T-cell (primary cell): ENCODE measurements around the gene CDK4. TPM values are rescaled to one million over a fixed set of nuclear protein-coding genes. Genes with fewer than 3 reads are reported as not detected.

Source experiments
- ATAC-seq, 4 experiments: fragments of 200-7000 bp in 3 of 4; fragments of 150-1000 bp in 1 of 4; cut with Tn5 transposase; replicated peaks in 1 of 4; 1 replicate in 3 of 4; 2 replicates in 1 of 4; pipeline ENCODE4 v1.10.0; 2021; ENCODE audit warnings: moderate library complexity in 3 of 4, mild to moderate bottlenecking in 2 of 4, moderate number of reproducible peaks in 1 of 4
- CTCF ChIA-PET, 2 donors: fragments of 300-600 bp; sonication (Branson Sonifier 250); formaldehyde crosslinking; loops; one replicate each; lab custom pipeline; 2022; ENCODE audit warnings: antibody characterized with exemption in 2 of 2; lab: Charles Lee
- POLR2A ChIA-PET, 2 donors: fragments of 300-600 bp; sonication (Branson Sonifier 250); formaldehyde crosslinking; loops; one replicate each; lab custom pipeline; 2022; ENCODE audit warnings: antibody characterized with exemption in 2 of 2; lab: Charles Lee
- DNase-seq, 35 experiments: peaks; one replicate each; pipeline versions ENCODE4 v3.0.0 to v3.0.0-alpha.2; 2013 to 2023
- H3K27ac ChIP-seq: one replicate; pipeline ENCODE4 v1.5.1; 2013; ENCODE audit warnings: low read length
- H3K27me3 ChIP-seq, 2 experiments: replicated peaks in 1 of 2; 1 replicate in 1 of 2; 2 replicates in 1 of 2; pipeline versions ENCODE4 v1.6.1 to v1.7.0; 2013; ENCODE audit warnings: low read length in 1 of 2, mixed read lengths in 1 of 2; ENCODE audit not compliant: control insufficient read depth in 2 of 2, insufficient read depth in 2 of 2; ENCODE audit errors: extremely low read depth in 1 of 2
- H3K36me3 ChIP-seq, 2 donors: 1 replicate in 1 of 2; 2 replicates in 1 of 2; pipeline versions ENCODE4 v1.6.1 to v1.7.0; 2013; ENCODE audit warnings: low read length in 1 of 2; ENCODE audit not compliant: control insufficient read depth in 2 of 2, insufficient read depth in 1 of 2; ENCODE audit errors: extremely low read depth in 1 of 2
- H3K4me1 ChIP-seq, 2 experiments: 1 replicate in 1 of 2; 2 replicates in 1 of 2; pipeline versions ENCODE4 v1.6.1 to v1.7.0; 2013; ENCODE audit warnings: low read length in 2 of 2, mixed read lengths in 1 of 2; ENCODE audit not compliant: insufficient read depth in 2 of 2, control insufficient read depth in 1 of 2; ENCODE audit errors: extremely low read depth in 1 of 2
- H3K4me3 ChIP-seq, 2 donors: 1 replicate in 1 of 2; 2 replicates in 1 of 2; pipeline versions ENCODE4 v1.5.1 to v1.7.0; 2013; ENCODE audit warnings: mild to moderate bottlenecking in 2 of 2, low read length in 1 of 2, moderate library complexity in 1 of 2; ENCODE audit not compliant: control insufficient read depth in 1 of 2; ENCODE audit errors: extremely low read depth in 1 of 2
- H3K9me3 ChIP-seq: 2 replicates; pipeline ENCODE4 v1.7.0; 2013
- H3K27ac Mint-ChIP-seq, 2 donors: one replicate each; pipeline ENCODE4 v1.8.0; 2020 to 2021; ENCODE audit warnings: mild to moderate bottlenecking in 2 of 2, mixed read lengths in 2 of 2
- H3K27me3 Mint-ChIP-seq, 2 donors: one replicate each; pipeline ENCODE4 v1.8.0; 2021 to 2022; ENCODE audit warnings: mixed read lengths in 2 of 2
- H3K36me3 Mint-ChIP-seq: one replicate; pipeline ENCODE4 v1.8.0; 2021; ENCODE audit warnings: mixed read lengths
- H3K4me1 Mint-ChIP-seq, 3 donors: one replicate each; pipeline ENCODE4 v1.8.0; 2020 to 2022; ENCODE audit warnings: mixed read lengths in 3 of 3, mild to moderate bottlenecking in 1 of 3
- H3K4me3 Mint-ChIP-seq, 3 donors: one replicate each; pipeline ENCODE4 v1.8.0; 2020 to 2022; ENCODE audit warnings: mild to moderate bottlenecking in 3 of 3, mixed read lengths in 3 of 3, moderate library complexity in 3 of 3
- H3K9me3 Mint-ChIP-seq, 3 donors: one replicate each; pipeline ENCODE4 v1.8.0; 2020 to 2022; ENCODE audit warnings: mixed read lengths in 3 of 3
- WGBS: methylation state at CpG from one replicate; pipeline ENCODE4 v1.1.5; 2013; ENCODE audit warnings: missing lambda C conversion rate; ENCODE audit not compliant: insufficient coverage; 5-methylcytosine and 5-hydroxymethylcytosine counted together
- total RNA-seq, 35 experiments: library from RNA in 6 of 35; stranded (reverse) in 6 of 35; fragments of 120-200 nt in 1 of 35; gene quantifications; one replicate each; pipeline versions ENCODE4 v1.2.1 to v1.2.4 and lab custom pipeline; 2013 to 2026

Gene CDK4
- total RNA-seq, 5 donors from 2014 or later (not counting 1 experiment from before 2014, with no cell fraction given), result 24.1 to 53.9 (median 46.2) TPM

DNA sequence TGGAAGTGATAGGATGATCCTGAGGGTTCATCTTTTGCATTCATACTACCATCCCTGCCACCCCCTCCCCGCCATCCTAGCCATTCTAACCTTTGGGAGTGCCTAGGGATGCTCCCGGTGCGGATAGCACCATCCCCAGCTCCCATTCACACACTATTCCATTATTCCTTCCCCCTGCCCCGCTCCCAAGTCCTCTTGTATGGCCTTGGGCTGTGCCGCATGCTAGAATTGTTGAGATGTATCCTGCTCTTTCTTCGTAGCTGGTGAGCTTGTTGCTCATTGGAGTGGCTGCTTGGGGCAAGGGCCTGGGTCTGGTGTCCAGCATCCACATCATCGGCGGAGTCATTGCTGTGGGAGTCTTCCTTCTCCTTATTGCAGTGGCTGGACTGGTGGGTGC is 6.6 kb downstream of the CDK4 start:
- POLR2A ChIA-PET, result interaction anchor here in 1 of 2 donors (1.4 kb wide), 1 partner anchor 9 kb away, joined by 3 read pairs; no protein-coding TSS in a partner anchor
- WGBS, result 71% methylated on average over 6 of the region's 8 CpGs
- Histone ChIP-seq H3K27ac (peak overlapping the region; percentile 96), H3K4me3 (peak overlapping the region; percentile 81 to 96), H3K4me1 (peaks cover 23 to 44% of the 10 kb centered on the region in 2 experiments), H3K9me3 (no peaks in the 10 kb centered on the region), H3K27me3 (no peaks in the 10 kb centered on the region), H3K36me3 (peaks cover 4 to 29% of the 10 kb centered on the region in 2 donors)
- DNase-seq, result no peak
- no peaks in the 10 kb centered on the region for H3K9me3 Mint-ChIP-seq
- peaks cover 48 to 55% (median 49%) of the 10 kb centered on the region in 3 donors for H3K4me1 Mint-ChIP-seq
- H3K27ac Mint-ChIP-seq, result peak overlapping the region; percentile 96 to 98
- CTCF ChIA-PET, result interaction anchor here in 1 of 2 donors (0.5 to 1.8 kb wide), 3 partner anchors 9 to 1059 kb away, joined by 3 to 11 read pairs (median 3); no protein-coding TSS in a partner anchor
- peaks cover 19% of the 10 kb centered on the region for H3K36me3 Mint-ChIP-seq
- no peaks in the 10 kb centered on the region for H3K27me3 Mint-ChIP-seq
- ATAC-seq, result no peak
- peak overlapping the region; percentile 93 to 97 (median 94) for H3K4me3 Mint-ChIP-seq

DNA sequence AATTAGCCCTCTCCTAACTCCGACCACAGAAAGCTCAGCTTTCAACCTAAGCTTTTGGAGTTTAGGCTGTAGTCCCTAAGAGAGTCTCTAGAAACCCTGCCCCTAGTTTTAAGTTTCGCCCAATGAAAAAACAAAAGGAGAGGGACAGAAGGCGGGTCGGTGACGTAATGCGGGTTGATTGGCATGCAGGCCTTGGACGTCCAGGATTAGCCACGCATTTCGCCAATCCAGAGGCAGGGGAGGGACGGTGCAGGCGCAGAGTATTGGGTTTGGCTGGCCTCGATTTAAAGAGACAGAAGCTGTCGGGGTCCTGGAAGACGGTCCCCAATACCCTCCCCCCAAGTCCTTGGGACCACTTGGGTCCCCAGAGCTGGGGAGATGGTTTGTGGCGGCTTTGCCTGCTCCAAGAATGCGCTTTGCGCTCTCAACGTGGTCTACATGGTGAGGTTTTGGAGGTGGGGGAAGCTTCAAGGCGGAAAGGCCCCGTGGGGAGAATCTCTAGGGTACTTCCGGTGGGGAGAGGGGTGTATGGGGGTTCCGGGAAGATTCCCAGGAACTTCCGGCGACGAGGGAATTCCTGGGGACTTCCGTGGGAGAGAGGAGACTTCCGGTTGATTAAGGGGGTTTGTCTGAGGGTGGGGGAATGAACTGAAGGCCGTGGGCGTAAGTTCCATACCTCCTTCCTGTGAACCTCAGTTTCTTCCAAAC is 7.2 kb downstream of the CDK4 start, which contains the start of gene TSPAN31:
Gene TSPAN31 (plus strand): TSS at position 263 of the 708 bp plus-strand sequence. CDS start 116 bp downstream, at position 379.
- Histone ChIP-seq H3K27me3 (no peaks in the 10 kb centered on the region), H3K9me3 (no peaks in the 10 kb centered on the region), H3K4me3 (peak within 1 kb of the TSS; percentile 81 to 96), H3K36me3 (peaks cover 4 to 30% of the 10 kb centered on the region in 2 donors), H3K27ac (peak within 1 kb of the TSS; percentile 96), H3K4me1 (peaks cover 28 to 46% of the 10 kb centered on the region in 2 experiments)
- Mint-ChIP-seq H3K4me1 (peaks cover 47 to 54% (median 52%) of the 10 kb centered on the region in 3 donors), H3K27me3 (no peaks in the 10 kb centered on the region), H3K27ac (peak within 1 kb of the TSS; percentile 96 to 98), H3K36me3 (peaks cover 16% of the 10 kb centered on the region), H3K9me3 (no peaks in the 10 kb centered on the region), H3K4me3 (peak within 1 kb of the TSS; percentile 93 to 97 (median 94))
- ATAC-seq (peak; percentile 81 to 87 (median 83)), DNase-seq (peak; percentile 79 to 98 (median 95))
- WGBS, result 2% methylated on average over 18 of the region's 29 CpGs
- POLR2A ChIA-PET, result interaction anchor here in 1 of 2 donors (0.7 to 1.4 kb wide), 2 partner anchors 9 to 82 kb away, joined by 3 to 4 read pairs; no protein-coding TSS in a partner anchor
- CTCF ChIA-PET, result interaction anchor here (0.5 to 1.8 kb wide), 7 partner anchors 9 to 1189 kb away, joined by 3 to 11 read pairs (median 5); no protein-coding TSS in a partner anchor

DNA sequence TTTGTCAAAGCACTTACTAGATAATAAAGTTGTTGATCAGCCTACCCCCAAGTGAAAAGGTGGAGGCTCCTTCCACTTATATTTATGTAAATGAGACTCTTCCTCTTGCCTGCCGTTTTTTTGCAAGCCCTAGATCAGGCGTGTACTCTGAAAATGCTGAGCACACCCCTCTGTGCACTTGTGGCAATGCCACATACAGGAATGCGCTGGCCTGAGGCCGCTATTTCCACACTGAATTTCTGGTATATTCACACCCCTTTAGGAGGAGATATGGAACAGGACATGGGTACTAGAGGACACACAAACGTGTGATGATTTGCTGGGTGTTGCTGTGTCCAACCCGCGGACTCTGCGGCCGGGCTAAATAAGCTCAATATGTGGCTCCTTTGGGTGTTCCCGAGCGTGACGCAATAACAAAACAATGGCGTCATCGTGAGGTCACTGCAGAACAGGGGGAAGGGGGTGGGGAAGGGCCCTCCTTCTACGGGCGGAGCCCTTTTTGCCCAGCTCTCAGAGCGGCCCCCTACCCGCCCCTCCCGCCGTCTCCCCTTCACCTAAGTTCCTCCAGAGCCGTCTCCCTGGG is 7.8 kb downstream of the CDK4 start:
- ChIA-PET CTCF (interaction anchor here (0.7 to 1.8 kb wide), 5 partner anchors 10 to 1188 kb away, joined by 3 to 11 read pairs (median 5); no protein-coding TSS in a partner anchor), POLR2A (interaction anchor here (0.6 to 1.4 kb wide), 3 partner anchors 10 to 195 kb away, joined by 3 to 5 read pairs (median 4); no protein-coding TSS in a partner anchor)
- no peaks in the 10 kb centered on the region for H3K9me3 Mint-ChIP-seq
- 9% methylated on average over 7 of the region's 21 CpGs for WGBS
- peaks cover 53 to 61% (median 57%) of the 10 kb centered on the region in 3 donors for H3K4me1 Mint-ChIP-seq
- peaks cover 19% of the 10 kb centered on the region for H3K36me3 Mint-ChIP-seq
- Histone ChIP-seq H3K27me3 (no peaks in the 10 kb centered on the region), H3K27ac (peak overlapping the region; percentile 96), H3K36me3 (peaks cover 6 to 34% of the 10 kb centered on the region in 2 donors), H3K4me1 (peaks cover 34 to 52% of the 10 kb centered on the region in 2 experiments), H3K4me3 (peak overlapping the region; percentile 81 to 96), H3K9me3 (no peaks in the 10 kb centered on the region)
- peak overlapping the region; percentile 96 to 98 for H3K27ac Mint-ChIP-seq
- DNase-seq, result peak in 32 of 35 experiments; percentile 45 to 86 (median 68)
- peak; percentile 8 to 46 (median 14) for ATAC-seq
- no peaks in the 10 kb centered on the region for H3K27me3 Mint-ChIP-seq
- H3K4me3 Mint-ChIP-seq, result peak overlapping the region; percentile 93 to 97 (median 94)

DNA sequence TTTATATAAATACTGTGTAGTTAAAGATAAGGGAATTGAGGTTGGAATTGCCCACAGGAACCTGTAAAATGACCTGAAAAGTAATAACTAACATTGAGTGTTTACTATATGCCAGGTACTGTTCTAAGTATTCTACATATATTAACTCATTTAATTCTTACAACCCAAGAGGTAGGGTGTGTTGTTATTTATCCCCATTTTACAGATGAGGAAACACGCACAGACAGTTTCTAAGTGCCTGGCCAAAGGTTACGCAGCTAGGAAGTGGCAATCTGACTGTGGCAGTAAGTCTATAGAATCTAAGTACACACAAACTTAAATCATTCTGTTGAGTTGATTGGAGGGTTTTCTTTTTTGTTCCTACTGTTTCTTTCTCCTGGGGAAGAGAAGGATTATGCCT is 8.3 kb downstream of the CDK4 start:
- Mint-ChIP-seq H3K36me3 (peaks cover 15% of the 10 kb centered on the region), H3K4me3 (peak overlapping the region; percentile 93 to 97 (median 94)), H3K27me3 (no peaks in the 10 kb centered on the region), H3K4me1 (peaks cover 58 to 66% (median 62%) of the 10 kb centered on the region in 3 donors), H3K9me3 (no peaks in the 10 kb centered on the region), H3K27ac (peak overlapping the region; percentile 96 to 98)
- H3K36me3 ChIP-seq, result peaks cover 4 to 31% of the 10 kb centered on the region in 2 donors
- ChIA-PET CTCF (interaction anchor here in 1 of 2 donors (0.9 kb wide), 1 partner anchor 1107 kb away, joined by 5 read pairs; no protein-coding TSS in a partner anchor), POLR2A (interaction anchor here in 1 of 2 donors (0.6 kb wide), 1 partner anchor 195 kb away, joined by 5 read pairs; no protein-coding TSS in a partner anchor)
- H3K4me3 ChIP-seq, result no peak overlapping the region
- WGBS, result no CpG with 5 or more reads among the region's 2 CpGs
- ATAC-seq (no peak), DNase-seq (no peak)
- H3K27ac ChIP-seq, result peak overlapping the region; percentile 96
- H3K27me3 ChIP-seq, result no peaks in the 10 kb centered on the region
- peaks cover 38 to 58% of the 10 kb centered on the region in 2 experiments for H3K4me1 ChIP-seq
- no peaks in the 10 kb centered on the region for H3K9me3 ChIP-seq

DNA sequence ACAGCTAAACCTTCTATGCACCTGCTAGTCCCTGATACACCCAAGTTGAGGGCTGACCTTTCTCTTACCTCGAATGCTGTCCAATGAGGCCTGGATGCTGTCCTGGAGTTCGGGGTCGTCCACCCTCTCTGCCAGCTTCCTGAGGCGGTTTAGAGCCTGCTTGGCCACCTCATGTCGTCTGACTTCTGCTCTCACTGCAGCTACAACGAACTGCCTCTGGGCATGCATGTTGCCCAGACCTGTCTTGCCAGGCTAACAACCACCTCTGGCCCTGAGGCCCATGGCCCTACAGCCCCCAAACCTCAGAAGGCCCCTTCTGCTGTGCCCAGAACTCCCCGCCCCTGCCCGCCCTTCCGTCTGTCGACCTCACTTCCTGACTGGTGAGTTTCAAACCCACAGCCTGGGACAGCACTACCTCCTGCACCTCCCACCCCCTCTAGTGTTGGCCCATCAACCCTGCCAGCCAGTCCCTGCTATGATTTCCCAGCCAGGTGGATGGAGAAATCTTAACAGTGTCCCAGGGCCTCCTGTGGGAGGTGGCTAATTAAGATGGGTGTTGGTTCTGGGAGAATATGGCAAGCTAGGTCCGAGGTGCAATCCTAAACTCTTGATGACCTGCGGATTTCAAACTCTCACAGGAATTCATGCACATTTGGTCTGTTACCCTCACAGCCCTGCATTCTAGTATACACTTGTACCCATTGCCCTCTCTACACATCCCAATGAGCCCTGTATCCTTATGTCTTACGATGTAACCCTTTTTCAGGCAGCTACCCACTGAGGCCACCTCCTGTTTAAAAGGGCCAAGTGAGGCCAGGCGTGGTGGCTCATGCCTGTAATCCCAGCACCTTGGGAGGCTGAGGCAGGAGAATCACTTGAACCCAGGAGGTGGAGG is 10.0 kb downstream of the CDK4 start:
- 18% methylated on average over 10 of the region's 14 CpGs for WGBS
- CTCF ChIA-PET, result interaction anchor here (0.6 to 2.0 kb wide), 8 partner anchors 10 to 476 kb away, joined by 3 to 10 read pairs (median 6); partner anchors contain the start of genes B4GALNT1 (in 1 of the 2) and CDK4 (in 1 of the 2)
- Histone ChIP-seq H3K4me1 (peaks cover 38 to 66% of the 10 kb centered on the region in 2 experiments), H3K27me3 (no peaks in the 10 kb centered on the region), H3K4me3 (peak overlapping the region; percentile 67 to 69), H3K36me3 (peaks cover 4 to 22% of the 10 kb centered on the region in 2 donors), H3K9me3 (no peaks in the 10 kb centered on the region), H3K27ac (peak overlapping the region; percentile 84)
- peaks cover 8% of the 10 kb centered on the region for H3K36me3 Mint-ChIP-seq
- ATAC-seq, result peak; percentile 56 to 71 (median 67)
- H3K4me3 Mint-ChIP-seq, result peak overlapping the region; percentile 82 to 92 (median 82)
- H3K27ac Mint-ChIP-seq, result peak overlapping the region; percentile 79 to 94
- no peaks in the 10 kb centered on the region for H3K27me3 Mint-ChIP-seq
- no peaks in the 10 kb centered on the region for H3K9me3 Mint-ChIP-seq
- peaks cover 58 to 66% (median 62%) of the 10 kb centered on the region in 3 donors for H3K4me1 Mint-ChIP-seq
- DNase-seq, result peak; percentile 47 to 88 (median 73)
- POLR2A ChIA-PET, result interaction anchor here in 1 of 2 donors (1.4 kb wide), 1 partner anchor 8 kb away, joined by 3 read pairs; no protein-coding TSS in a partner anchor
